Fibroblast of the aortic adventitia (primary cell): ENCODE results near the gene AP2S1. TPM values are rescaled to one million over a fixed set of nuclear protein-coding genes. Genes with fewer than 3 reads are reported as not detected.

Experiments
- DNase-seq: peaks from one replicate; pipeline ENCODE4 v3.0.0-alpha.2; 2010; ENCODE audit warnings: low read depth
- H3K4me3 ChIP-seq: 2 replicates; pipeline ENCODE4 v1.5.1; 2011; ENCODE audit warnings: low read depth, mild to moderate bottlenecking, control low read depth, low read length, moderate library complexity
- total RNA-seq: library from RNA; depleted of rRNA; stranded (reverse); fragments of >200 nt; gene quantifications from 2 replicates; pipeline ENCODE4 v1.2.3, GENCODE V29; 2012; ENCODE audit warnings: low replicate concordance
- TF ChIP-seq, protein P1 (sequence below): IDR thresholded peaks from 2 replicates; pipeline ENCODE4 v1.5.1; 2011; ENCODE audit warnings: mild to moderate bottlenecking, low read length, control low read depth, inconsistent platforms; ENCODE audit not compliant: insufficient read depth

AP2S1 gene
- total RNA-seq, 1 donor = 113 TPM

- no peak overlapping the region for H3K4me3 ChIP-seq
- TF ChIP-seq, protein P1, sequence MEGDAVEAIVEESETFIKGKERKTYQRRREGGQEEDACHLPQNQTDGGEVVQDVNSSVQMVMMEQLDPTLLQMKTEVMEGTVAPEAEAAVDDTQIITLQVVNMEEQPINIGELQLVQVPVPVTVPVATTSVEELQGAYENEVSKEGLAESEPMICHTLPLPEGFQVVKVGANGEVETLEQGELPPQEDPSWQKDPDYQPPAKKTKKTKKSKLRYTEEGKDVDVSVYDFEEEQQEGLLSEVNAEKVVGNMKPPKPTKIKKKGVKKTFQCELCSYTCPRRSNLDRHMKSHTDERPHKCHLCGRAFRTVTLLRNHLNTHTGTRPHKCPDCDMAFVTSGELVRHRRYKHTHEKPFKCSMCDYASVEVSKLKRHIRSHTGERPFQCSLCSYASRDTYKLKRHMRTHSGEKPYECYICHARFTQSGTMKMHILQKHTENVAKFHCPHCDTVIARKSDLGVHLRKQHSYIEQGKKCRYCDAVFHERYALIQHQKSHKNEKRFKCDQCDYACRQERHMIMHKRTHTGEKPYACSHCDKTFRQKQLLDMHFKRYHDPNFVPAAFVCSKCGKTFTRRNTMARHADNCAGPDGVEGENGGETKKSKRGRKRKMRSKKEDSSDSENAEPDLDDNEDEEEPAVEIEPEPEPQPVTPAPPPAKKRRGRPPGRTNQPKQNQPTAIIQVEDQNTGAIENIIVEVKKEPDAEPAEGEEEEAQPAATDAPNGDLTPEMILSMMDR = no peak
- no peak for DNase-seq
These were observed 47.1 kb downstream of the AP2S1 start for GRCh38 chr19:46803555-46803954.

GRCh38 chr19:46802152-46802551 is 48.5 kb downstream of the AP2S1 start:
- no peak overlapping the region for H3K4me3 ChIP-seq
- no peak for DNase-seq
- TF ChIP-seq, protein P1 = no peak

DNA sequence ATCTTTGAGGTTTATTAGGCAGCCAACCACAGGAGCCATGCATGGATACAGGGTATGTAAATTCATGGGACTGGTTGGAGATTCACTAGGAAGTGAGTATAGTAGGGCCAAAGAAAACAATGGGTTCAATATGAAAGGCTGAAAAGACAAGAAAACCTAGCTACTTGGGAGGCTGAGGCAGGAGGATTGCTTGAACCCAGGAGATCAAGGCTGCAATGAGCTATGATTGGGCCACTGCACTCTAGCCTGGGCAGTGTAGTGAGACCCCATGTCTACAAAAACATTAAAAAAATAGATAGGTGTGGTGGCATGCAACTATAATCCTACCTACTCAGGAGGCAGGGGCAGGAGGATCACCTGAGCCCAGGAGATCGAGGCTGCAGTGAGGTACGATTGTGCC is 51.9 kb downstream of the AP2S1 start:
- DNase-seq = no peak
- TF ChIP-seq, protein P1 = no peak
- H3K4me3 ChIP-seq = no peak overlapping the region

- TF ChIP-seq, protein P1 = no peak
- H3K4me3 ChIP-seq = no peak overlapping the region
- DNase-seq = no peak
These were observed 52.8 kb downstream of the AP2S1 start for GRCh38 chr19:46797881-46798280.

DNA sequence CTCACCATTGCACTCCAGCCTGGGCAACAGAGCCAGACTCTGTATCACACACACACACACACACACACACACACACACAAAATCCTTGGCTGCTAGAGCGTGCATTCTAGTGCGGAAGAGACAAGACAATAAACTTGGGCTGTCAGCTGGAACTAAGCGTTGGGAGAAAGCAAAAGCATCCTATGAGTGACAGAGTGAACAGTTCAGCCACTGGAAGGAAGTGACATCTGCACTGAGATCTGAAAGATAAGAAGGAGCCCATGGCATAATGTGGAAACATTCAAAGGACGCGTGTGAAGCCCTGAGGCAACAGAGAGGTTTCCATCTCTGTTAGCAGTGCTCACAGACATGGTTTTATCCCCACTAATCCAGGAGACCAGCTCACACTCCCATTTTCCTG is 58.7 kb downstream of the AP2S1 start:
- DNase-seq = no peak
- no peak overlapping the region for H3K4me3 ChIP-seq
- TF ChIP-seq, protein P1 = no peak

- H3K4me3 ChIP-seq = no peak overlapping the region
- TF ChIP-seq, protein P1 = no peak
- no peak for DNase-seq
These were observed 61.3 kb downstream of the AP2S1 start for GRCh38 chr19:46789371-46789770.

DNA sequence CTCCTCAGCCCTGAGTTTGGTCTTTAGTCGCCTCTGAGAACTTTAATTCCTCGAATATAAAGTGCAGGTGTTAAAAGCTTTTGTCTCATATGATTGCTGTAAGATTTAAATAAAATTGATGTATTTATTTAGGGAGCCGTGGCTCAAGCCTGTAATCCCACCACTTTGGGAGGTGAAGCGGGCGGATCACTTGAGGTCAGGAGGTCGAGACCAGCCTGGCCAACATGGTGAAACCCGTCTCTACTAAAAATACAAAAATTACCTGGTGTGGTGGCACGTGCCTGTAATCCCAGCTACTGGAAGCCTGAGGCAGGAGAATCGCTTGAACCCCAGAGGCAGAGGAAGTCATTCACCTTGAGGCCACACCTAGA is 61.7 kb downstream of the AP2S1 start:
- TF ChIP-seq, protein P1 = no peak
- no peak for DNase-seq
- H3K4me3 ChIP-seq = no peak overlapping the region
